ENCODE data around the gene TENM4.

TENM4 gene

GRCh38 chr11:79440571-79441460, at the start of gene TENM4:
TENM4 (minus strand) TSS chr11:79441030; CDS start chr11:79069944, 371,086 bp downstream.
- no peak for DNase-seq (ENCODE audit: low read depth in 1 of 2, low spot score in 1 of 2)

GRCh38 chr11:79488286-79488685, 47.5 kb upstream of the TENM4 start:
- no peak for DNase-seq (ENCODE audit: low read depth in 1 of 2, low spot score in 1 of 2)

- DNase-seq (ENCODE audit: low read depth in 1 of 2, low spot score in 1 of 2): no peak
These were observed 46.6 kb upstream of the TENM4 start for GRCh38 chr11:79487412-79487811.

DNA sequence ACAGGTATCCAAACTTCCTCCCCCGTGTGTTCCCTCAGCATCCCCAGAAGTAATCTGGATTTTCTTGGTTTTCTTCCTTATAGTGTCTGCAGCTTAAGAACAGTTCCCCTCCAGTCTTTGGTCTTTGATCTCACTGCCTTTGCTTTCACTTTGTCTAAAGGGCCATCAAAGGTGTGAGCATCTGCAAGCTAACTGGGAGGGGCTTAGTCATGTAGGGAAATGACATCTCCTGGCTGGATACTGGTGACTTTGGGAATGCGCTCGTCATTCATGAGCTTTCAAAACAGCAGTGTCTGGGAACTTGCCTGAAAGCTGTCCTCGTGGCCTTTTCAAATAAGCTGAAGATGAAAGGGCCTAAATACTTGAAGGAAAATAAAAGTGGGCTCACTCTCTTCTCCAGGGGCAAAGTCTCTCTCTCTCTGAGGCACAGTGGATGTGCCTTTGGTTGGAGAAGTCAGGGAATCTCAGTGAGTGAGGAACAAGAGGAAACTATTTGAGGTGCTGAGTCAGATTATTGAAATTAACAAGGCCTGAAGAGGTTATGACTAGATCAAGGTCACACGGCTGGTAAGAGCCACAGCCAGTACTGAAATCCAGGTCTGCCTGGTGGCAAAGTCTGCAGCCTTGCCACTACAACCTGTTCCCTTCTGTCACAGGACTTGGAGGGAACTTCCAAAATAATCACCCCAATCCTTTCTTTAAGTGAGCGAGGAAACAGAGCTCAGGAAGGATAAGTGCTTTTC, 45.6 kb upstream of the TENM4 start:
- no peak for DNase-seq (ENCODE audit: low read depth in 1 of 2, low spot score in 1 of 2)

GRCh38 chr11:79485694-79486093, 44.9 kb upstream of the TENM4 start:
- no peak for DNase-seq (ENCODE audit: low read depth in 1 of 2, low spot score in 1 of 2)

GRCh38 chr11:79484872-79485271, 44.0 kb upstream of the TENM4 start:
- no peak for DNase-seq (ENCODE audit: low read depth in 1 of 2, low spot score in 1 of 2)

DNA sequence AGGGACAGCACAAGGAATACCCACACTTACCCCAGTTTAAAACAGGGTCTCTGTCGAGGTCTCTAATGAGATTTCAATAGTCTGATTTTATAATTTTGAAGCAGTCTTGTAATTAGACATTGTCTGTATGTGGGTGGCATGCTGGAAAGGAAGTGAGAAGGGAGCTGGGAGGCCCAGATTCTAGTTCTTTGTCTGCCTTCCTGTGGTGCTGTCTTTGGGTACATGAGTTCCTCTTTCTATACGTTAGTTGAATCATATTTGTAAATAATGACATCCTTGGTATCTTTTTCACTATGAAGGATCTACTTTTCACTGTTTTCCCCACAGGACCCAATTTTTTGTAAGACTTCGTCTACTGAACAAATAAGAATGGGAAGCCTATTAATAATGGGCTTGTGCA, 42.0 kb upstream of the TENM4 start:
- DNase-seq (ENCODE audit: low read depth in 1 of 2, low spot score in 1 of 2): no peak

DNA sequence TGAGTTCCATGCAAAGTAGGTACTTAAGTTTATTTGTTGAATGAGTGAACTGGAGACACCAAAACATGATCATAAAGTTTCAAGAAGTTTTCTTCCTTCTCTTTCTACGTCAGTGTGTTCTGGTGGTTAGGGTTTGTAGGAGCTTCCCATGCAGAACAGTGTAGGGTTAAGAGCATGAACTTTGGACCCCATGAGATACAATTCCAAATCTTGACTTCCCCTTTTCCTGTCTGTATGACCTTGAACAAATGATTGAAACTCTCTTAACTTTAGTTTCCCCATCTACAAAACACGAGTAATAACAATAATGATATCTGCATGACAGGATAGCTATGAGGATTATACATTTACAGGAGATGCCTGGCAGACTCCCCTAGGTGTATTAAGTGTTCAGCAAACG, 41.0 kb upstream of the TENM4 start:
- no peak for DNase-seq (ENCODE audit: low read depth in 1 of 2, low spot score in 1 of 2)

- no peak for DNase-seq (ENCODE audit: low read depth in 1 of 2, low spot score in 1 of 2)
These were observed 40.0 kb upstream of the TENM4 start for GRCh38 chr11:79480864-79481263.

DNA sequence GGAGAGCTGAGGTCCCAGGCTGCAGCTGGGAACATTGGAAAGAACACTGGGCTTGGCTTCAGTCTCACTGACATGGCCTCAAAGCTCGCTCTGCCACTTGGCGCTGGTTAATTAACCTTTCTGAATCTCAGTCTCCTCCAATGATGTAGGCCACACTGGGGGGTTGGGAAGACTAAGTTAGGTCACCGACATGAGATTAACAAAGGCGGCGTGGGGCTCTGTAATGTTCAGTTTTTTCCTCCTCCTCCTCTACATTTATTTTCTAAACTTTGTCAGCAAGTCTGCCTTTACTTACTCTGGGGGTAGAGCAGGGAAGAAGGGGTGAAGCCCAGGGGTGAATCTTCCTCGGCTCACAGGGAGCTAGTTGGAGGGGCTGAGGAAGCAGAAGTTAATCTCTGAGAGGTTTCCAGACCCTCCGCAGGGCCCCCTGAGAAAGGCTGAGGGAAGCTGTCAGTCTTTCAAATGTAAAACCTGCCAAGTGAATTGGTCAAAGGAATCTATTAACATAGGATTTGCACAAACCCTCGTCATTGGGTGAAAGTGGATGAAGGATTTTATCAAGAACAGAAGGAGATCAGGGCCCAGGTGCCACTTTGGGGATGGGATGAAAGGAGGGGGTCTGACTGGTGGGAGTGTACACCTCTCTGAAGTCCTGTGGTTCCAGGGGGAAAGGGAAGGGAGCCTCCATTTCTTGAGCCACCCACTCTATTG, 32.1 kb upstream of the TENM4 start:
- no peak for DNase-seq (ENCODE audit: low read depth in 1 of 2, low spot score in 1 of 2)

DNA sequence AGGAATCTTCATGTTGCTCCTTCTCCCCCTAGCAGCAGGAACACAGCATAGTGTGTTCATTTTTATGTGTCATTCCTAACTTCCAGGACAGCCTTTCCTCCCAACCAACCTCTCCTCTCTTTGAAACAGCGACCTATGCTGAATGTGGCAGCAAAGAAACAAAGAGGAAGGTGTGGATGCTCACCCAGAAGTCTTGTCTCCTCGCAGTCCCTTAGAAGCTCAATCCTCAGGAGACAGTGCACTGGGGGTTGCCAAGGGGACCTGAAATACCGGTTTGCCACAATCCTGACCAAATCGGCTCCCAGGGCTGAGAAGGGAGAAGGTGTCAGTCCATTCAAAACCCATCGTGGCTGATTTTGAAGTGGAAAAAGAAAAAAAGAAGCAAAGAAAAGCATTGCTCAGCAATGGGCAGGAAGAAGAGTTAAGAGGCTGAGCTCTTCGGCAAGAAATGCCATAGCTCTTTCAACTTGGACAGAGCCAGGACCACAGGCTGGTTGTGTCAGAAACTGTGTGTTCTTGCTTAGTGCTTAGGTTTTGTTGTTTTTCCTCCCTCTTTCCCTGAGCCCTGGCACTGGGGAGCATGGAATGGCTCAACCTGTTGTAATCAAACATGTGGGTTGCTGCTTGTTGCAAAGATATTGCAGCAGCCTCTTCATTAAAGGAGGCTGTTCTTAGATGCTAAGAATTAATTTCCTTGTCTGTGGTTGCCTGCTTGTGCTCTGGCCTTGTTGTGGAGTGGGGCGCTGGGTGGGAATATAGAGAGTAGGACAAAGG, 30.4 kb upstream of the TENM4 start:
- no peak for DNase-seq (ENCODE audit: low read depth in 1 of 2, low spot score in 1 of 2)

DNA sequence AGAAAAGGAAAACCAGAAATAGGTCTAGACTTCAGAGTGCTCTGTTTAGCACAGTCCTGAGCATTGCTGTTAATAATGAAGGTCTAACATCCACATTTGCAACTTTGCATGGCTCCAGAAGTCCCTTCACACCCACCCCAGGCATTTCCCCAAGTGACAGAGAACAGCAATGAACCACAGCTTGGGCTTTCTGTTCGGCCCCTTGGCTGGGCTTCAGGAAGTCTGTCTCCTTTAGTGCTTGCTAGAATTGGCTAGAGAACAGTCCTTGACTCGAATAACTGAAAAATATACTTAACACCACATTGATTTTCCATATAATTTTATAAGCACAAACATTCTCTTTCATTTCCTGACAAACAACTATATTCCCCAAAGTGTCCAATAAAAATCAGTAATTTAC, 29.3 kb upstream of the TENM4 start:
- no peak for DNase-seq (ENCODE audit: low read depth in 1 of 2, low spot score in 1 of 2)

- no peak for DNase-seq (ENCODE audit: low read depth in 1 of 2, low spot score in 1 of 2)
These were observed 26.9 kb upstream of the TENM4 start for GRCh38 chr11:79467761-79468160.

GRCh38 chr11:79466411-79466810, 25.6 kb upstream of the TENM4 start:
- DNase-seq (ENCODE audit: low read depth in 1 of 2, low spot score in 1 of 2): no peak

DNA sequence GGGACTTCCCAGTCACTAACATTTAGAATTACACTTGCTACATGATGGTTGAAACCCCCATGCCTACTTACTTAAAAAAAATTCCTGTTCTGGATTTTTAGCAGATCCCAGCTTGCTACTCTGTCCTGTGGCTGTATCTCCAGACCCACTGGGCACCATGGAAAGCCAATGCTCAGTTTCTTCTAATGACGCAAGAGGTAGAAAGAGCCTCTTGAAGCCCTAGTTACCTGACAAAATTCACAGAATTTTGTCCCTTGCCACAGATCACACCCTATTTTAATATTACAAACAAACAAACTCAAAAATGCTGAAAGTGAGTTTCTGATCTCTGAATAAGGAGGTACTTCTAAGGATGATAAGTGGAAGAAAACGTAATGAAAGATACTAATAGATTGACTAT, 24.3 kb upstream of the TENM4 start:
- no peak for DNase-seq (ENCODE audit: low read depth in 1 of 2, low spot score in 1 of 2)

- DNase-seq (ENCODE audit: low read depth in 1 of 2, low spot score in 1 of 2): no peak
These were observed 21.1 kb upstream of the TENM4 start for GRCh38 chr11:79461666-79462645.

- no peak for DNase-seq (ENCODE audit: low read depth in 1 of 2, low spot score in 1 of 2)
These were observed 20.3 kb upstream of the TENM4 start for GRCh38 chr11:79461144-79461543.

DNA sequence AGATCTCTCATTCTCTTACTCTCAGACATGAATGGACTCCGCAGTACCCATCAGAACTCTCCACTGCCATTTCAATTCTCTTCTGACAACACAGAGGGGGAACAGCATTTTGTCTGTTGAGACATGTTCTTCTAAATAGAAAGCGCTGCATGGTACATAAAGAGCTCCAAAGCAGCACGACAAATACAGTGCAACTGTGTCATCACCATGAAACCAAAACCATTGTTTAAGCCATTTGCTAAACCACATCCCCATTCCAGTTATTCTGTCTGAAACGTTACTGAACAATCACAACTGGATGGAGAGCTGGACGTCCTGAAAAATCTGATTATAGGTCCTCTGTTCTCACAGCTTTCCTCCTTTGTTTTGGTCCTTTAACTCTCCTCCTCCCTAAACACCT, 17.9 kb upstream of the TENM4 start:
- no peak for DNase-seq (ENCODE audit: low read depth in 1 of 2, low spot score in 1 of 2)

DNA sequence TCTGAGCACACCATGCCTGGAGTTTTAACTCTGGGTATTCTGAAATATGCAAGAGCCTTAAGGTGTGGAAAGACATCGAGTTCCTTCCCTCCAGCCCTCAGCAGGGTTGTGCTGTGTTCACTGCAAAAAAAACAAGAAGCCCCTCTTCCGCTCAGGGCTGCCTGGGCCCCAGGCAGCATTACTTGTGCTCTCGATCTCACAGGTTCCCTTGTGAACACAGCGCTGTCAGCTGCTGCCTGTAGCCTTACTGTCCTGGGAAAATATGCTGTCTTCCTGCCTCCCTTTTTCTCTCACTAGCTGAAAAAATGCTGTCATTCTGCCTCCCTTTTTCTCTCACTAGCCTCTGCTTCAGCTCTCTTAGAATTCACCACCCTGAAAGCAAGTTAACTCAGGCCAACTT, 15.7 kb upstream of the TENM4 start:
- DNase-seq (ENCODE audit: low read depth in 1 of 2, low spot score in 1 of 2): no peak

GRCh38 chr11:79453617-79454016, 12.8 kb upstream of the TENM4 start:
- no peak for DNase-seq (ENCODE audit: low read depth in 1 of 2, low spot score in 1 of 2)

Data from activated CD4-positive, alpha-beta T cell treated with anti-CD3 and anti-CD28 coated beads, Interleukin-2, amount 50 U/mL, for 24 hours (primary cell).